ENCODE data around the gene FOXC2. TPM values are rescaled to one million over a fixed set of nuclear protein-coding genes. Genes with fewer than 3 reads are reported as not detected.

The FOXC2 gene
- total and polyA plus RNA-seq, 9 of the 15 experiments (the other 6 are each of a cell fraction or from before 2014, with no cell fraction given): 0.01 to 0.11 (median 0.10) TPM; not detected in 5

- intact Hi-C loops (cut with micrococcal nuclease) (loop anchor here (10.0 kb wide), 1 partner anchor 627 kb away; no protein-coding TSS in a partner anchor), in situ Hi-C loops (cut with MboI) (loop anchor here (5.0 to 25.0 kb wide), 3 partner anchors 489 to 1069 kb away; no protein-coding TSS in a partner anchor)
- BruUV-seq (replicated peaks): no TSS peak
- Histone ChIP-seq H3K9me3 (replicated peaks; ENCODE audit: control insufficient read depth, insufficient read depth, low read depth, low read length) (no peaks in the 10 kb centered on the region), H3K4me2 (ENCODE audit: insufficient read depth, low read length) (no peak overlapping the region), H4K20me1 (replicated peaks; ENCODE audit: control insufficient read depth, insufficient read depth, low read length) (peaks cover 4% of the 10 kb centered on the region; the same call in 1 of the 2 replicates), H3K4me1 (replicated peaks in 1 of 2; ENCODE audit: control insufficient read depth in 2 of 2, insufficient read depth in 2 of 2, low read length in 2 of 2) (peaks cover 0 to 8% of the 10 kb centered on the region in 2 experiments; a peak in 1 of 5 replicates), H3K4me3 (no peak overlapping the region), H3K27me3 (ENCODE audit: control insufficient read depth in 2 of 2, insufficient read depth in 2 of 2, low read length in 2 of 2) (peaks cover 37 to 49% of the 10 kb centered on the region in 2 experiments), H3K27ac (ENCODE audit: extremely low read depth, low read depth, low read length) (no peak overlapping the region), H2AFZ (ENCODE audit: low read depth, low read length) (no peak overlapping the region), H3K9me1 (ENCODE audit: control insufficient read depth, insufficient read depth, low read length) (no peaks in the 10 kb centered on the region), H3K79me2 (ENCODE audit: control insufficient read depth, insufficient read depth, low read length) (no peaks in the 10 kb centered on the region), H3K9ac (ENCODE audit: insufficient read depth in 1 of 2, low read depth in 2 of 2, low read length in 2 of 2) (no peak overlapping the region), H3K36me3 (ENCODE audit: control insufficient read depth, insufficient read depth, low read length) (no peaks in the 10 kb centered on the region)
- ATAC-seq (no peak), DNase-seq (ENCODE audit: extremely low read depth in 1 of 4, low spot score in 3 of 4) (no peak), FAIRE-seq (no peak)
- ChIA-PET POLR2A (no interaction called here), CTCF (ENCODE audit: low intra/inter-chr PET ratio) (interaction anchor here (0.6 kb wide), 1 partner anchor 815 kb away, joined by 3 read pairs; no protein-coding TSS in a partner anchor)
- no peak for TF ChIP-seq TSC22D4 (tag; IDR thresholded peaks at IDR 0.05)
- TF ChIP-seq HNRNPUL1 (IDR thresholded peaks at IDR 0.05; ENCODE audit: low read length): no peak
- no peak for TF ChIP-seq CEBPG (CRISPR knock-in tag; IDR thresholded peaks at IDR 0.05)
- no peak for TF ChIP-seq CEBPG (tag; conservative IDR thresholded peaks at IDR 0.05 in 1 of 2, IDR thresholded peaks at IDR 0.05 in 1 of 2)
- TF ChIP-seq SIRT6 (IDR thresholded peaks at IDR 0.05; ENCODE audit: low read depth, low read length): no peak
- TF ChIP-seq ZNF311 (CRISPR knock-in tag; IDR thresholded peaks at IDR 0.05): no peak
- TF ChIP-seq CREB3 (tag; conservative IDR thresholded peaks at IDR 0.05; ENCODE audit: low read depth): no peak
- WGBS (ENCODE audit: insufficient coverage, low coverage, missing lambda C conversion rate): 80% methylated on average over 20 of the region's 116 CpGs
Observed at GRCh38 chr16:86567701-86568581, 1.3 kb downstream of the FOXC2 start.
